Mammary epithelial cell (primary cell): ENCODE measurements around the gene SCP2.

Experiments used
- CTCF ChIP-seq, 2 donors: IDR thresholded peaks in 1 of 2; conservative IDR thresholded peaks in 1 of 2; 2 replicates each; pipeline ENCODE4 v1.5.1; 2011 to 2012; ENCODE audit warnings: inconsistent platforms in 2 of 2, low read length in 2 of 2, mild to moderate bottlenecking in 2 of 2, control low read depth in 1 of 2, low read depth in 1 of 2; ENCODE audit not compliant: insufficient read depth in 1 of 2; ENCODE audit errors: extremely low read depth in 1 of 2
- EZH2 ChIP-seq: IDR thresholded peaks from 2 replicates; pipeline ENCODE4 v1.6.1; 2012; ENCODE audit warnings: low read length, inconsistent platforms, borderline replicate concordance

DNA sequence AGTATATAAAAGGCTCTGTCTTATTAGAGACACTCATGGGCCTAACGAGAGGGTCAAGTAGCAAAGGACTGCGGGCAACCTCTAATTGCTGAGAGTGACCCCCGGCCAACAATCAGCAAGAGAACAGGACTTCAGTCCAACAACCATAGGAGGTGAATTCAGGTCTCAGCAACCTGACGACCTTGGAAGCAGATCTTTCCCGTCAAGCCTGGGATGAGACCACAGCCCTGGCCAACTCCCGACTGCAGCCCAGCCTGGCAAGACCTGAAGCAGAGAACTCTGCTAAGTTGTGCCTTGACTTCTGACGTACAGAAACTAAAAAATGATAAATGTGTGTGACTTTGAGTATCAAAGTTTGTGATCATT is 11.2 kb upstream of the SCP2 start:
- TF ChIP-seq CTCF (conservative IDR thresholded peaks at IDR 0.05 in 1 of 2, IDR thresholded peaks at IDR 0.05 in 1 of 2; ENCODE audit: extremely low read depth in 1 of 2, insufficient read depth in 1 of 2, low read depth in 1 of 2, low read length in 2 of 2): no peak
- TF ChIP-seq EZH2: no peak
